MM.1S (cell line): ENCODE data around the gene PARVB.

ENCODE experiments used
- EZH2 ChIP-seq: fragments of 300-600 bp; sonication (generic); optimal IDR thresholded peaks from 2 replicates; pipeline ENCODE3; 2017; ENCODE audit warnings: low read depth, mild to moderate bottlenecking, antibody characterized with exemption, low read length, mixed read lengths
- TF ChIP-seq, protein P1 (sequence below): fragments of 300-600 bp; sonication (generic); IDR thresholded peaks from 2 replicates; pipeline ENCODE4 v1.5.1; 2016; ENCODE audit warnings: antibody characterized with exemption, low read length, mixed read lengths

DNA sequence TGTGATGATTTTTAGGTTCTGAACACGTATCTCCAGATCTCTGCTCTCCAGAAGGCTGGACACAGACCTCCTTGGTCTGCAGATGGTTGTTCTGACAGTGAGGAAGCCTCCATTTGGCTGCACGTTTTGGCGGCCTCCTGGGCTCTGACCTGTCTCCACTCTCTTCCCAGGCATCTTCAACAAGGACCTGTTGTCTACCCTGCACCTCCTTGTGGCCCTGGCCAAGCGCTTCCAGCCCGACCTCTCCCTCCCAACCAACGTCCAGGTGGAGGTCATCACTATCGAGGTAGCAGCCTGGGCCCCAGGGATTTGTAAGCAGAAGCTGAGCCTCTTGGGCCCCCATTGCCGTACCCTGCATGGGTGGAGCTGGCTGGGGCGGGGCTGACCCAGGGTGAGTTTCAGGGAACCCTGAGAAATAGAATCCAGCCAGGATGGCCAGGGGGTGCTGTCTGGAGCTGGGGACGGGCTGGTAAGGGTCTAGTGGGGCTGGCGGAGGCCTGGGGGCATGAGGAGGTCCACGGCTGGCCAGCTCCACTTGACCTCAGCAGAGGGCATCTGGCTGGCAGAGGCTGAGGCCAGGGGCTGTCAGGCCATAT lies 166.4 kb downstream of the PARVB start:
- TF ChIP-seq, protein P1, sequence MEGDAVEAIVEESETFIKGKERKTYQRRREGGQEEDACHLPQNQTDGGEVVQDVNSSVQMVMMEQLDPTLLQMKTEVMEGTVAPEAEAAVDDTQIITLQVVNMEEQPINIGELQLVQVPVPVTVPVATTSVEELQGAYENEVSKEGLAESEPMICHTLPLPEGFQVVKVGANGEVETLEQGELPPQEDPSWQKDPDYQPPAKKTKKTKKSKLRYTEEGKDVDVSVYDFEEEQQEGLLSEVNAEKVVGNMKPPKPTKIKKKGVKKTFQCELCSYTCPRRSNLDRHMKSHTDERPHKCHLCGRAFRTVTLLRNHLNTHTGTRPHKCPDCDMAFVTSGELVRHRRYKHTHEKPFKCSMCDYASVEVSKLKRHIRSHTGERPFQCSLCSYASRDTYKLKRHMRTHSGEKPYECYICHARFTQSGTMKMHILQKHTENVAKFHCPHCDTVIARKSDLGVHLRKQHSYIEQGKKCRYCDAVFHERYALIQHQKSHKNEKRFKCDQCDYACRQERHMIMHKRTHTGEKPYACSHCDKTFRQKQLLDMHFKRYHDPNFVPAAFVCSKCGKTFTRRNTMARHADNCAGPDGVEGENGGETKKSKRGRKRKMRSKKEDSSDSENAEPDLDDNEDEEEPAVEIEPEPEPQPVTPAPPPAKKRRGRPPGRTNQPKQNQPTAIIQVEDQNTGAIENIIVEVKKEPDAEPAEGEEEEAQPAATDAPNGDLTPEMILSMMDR: no peak
- no peak for TF ChIP-seq EZH2
